HG03095 (cell line): Measurements from ENCODE around the gene PTGER1.

Experiments
- ATAC-seq: cut with Tn5 transposase; IDR thresholded peaks from one replicate; pipeline ENCODE4 v1.9.1; 2021; ENCODE audit warnings: moderate library complexity; ENCODE audit not compliant: unreplicated experiment

The PTGER1 gene

GRCh38 chr19:14503285-14503684, 28.1 kb upstream of the PTGER1 start:
- ATAC-seq, result no peak

- no peak for ATAC-seq
These were observed 27.4 kb upstream of the PTGER1 start for GRCh38 chr19:14502334-14503092.

- no peak for ATAC-seq
These were observed 22.2 kb upstream of the PTGER1 start for GRCh38 chr19:14497228-14497921.

- no peak for ATAC-seq
These were observed 21.7 kb upstream of the PTGER1 start for GRCh38 chr19:14496834-14497227.

GRCh38 chr19:14496029-14496833, 21.1 kb upstream of the PTGER1 start, which contains the start of gene GIPC1:
Gene GIPC1, minus strand, starts transcription at chr19:14496127. Its CDS starts 13,151 bp downstream, at chr19:14482976.
- peak; percentile 64 for ATAC-seq

- no peak for ATAC-seq
These were observed 20.5 kb upstream of the PTGER1 start for GRCh38 chr19:14495672-14496028.

- ATAC-seq, result no peak
These were observed 19.9 kb upstream of the PTGER1 start for GRCh38 chr19:14494910-14495671.

GRCh38 chr19:14494411-14494810, 19.3 kb upstream of the PTGER1 start:
- ATAC-seq, result no peak

GRCh38 chr19:14492756-14493337, 17.7 kb upstream of the PTGER1 start:
- ATAC-seq, result no peak

GRCh38 chr19:14487370-14488125, 12.4 kb upstream of the PTGER1 start:
- ATAC-seq, result no peak

- ATAC-seq, result no peak
These were observed 7.2 kb upstream of the PTGER1 start for GRCh38 chr19:14482172-14482941.

GRCh38 chr19:14480700-14481079, 5.5 kb upstream of the PTGER1 start:
- no peak for ATAC-seq

GRCh38 chr19:14479975-14480699, 5.0 kb upstream of the PTGER1 start:
- no peak for ATAC-seq

GRCh38 chr19:14479309-14479974, 4.3 kb upstream of the PTGER1 start:
- no peak for ATAC-seq

GRCh38 chr19:14478113-14478545, 3.0 kb upstream of the PTGER1 start:
- ATAC-seq, result no peak

GRCh38 chr19:14477418-14478112, 2.4 kb upstream of the PTGER1 start:
- no peak for ATAC-seq
